ENCODE measurements around the gene HSPA1A. TPM values are rescaled to one million over a fixed set of nuclear protein-coding genes. Genes with fewer than 3 reads are reported as not detected.
"Not testable (repeated sequence)": the region's sequence is repeated elsewhere in the genome, so short reads cannot be mapped to it uniquely, and the experiment has no call there.

The HSPA1A gene
- total and polyA plus RNA-seq, 12 donors: 48.5 to 261 (median 183) TPM

- DNase-seq: no peak
- peak overlapping the region; percentile 18 to 100 (median 77) for H3K27ac ChIP-seq
- no peak overlapping the region for H3K4me3 ChIP-seq
- H3K4me1 ChIP-seq (replicated peaks in 1 of 2): peaks cover 24 to 54% of the 10 kb centered on the region in 2 donors
- TF ChIP-seq, protein P1, sequence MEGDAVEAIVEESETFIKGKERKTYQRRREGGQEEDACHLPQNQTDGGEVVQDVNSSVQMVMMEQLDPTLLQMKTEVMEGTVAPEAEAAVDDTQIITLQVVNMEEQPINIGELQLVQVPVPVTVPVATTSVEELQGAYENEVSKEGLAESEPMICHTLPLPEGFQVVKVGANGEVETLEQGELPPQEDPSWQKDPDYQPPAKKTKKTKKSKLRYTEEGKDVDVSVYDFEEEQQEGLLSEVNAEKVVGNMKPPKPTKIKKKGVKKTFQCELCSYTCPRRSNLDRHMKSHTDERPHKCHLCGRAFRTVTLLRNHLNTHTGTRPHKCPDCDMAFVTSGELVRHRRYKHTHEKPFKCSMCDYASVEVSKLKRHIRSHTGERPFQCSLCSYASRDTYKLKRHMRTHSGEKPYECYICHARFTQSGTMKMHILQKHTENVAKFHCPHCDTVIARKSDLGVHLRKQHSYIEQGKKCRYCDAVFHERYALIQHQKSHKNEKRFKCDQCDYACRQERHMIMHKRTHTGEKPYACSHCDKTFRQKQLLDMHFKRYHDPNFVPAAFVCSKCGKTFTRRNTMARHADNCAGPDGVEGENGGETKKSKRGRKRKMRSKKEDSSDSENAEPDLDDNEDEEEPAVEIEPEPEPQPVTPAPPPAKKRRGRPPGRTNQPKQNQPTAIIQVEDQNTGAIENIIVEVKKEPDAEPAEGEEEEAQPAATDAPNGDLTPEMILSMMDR (IDR thresholded peaks at IDR 0.05): no peak
- no peak for TF ChIP-seq POLR2A (IDR thresholded peaks at IDR 0.05)
- H3K9me3 ChIP-seq (replicated peaks in 1 of 3): no peaks in the 10 kb centered on the region
- H3K27me3 ChIP-seq: no peaks in the 10 kb centered on the region
- H3K36me3 ChIP-seq (replicated peaks in 1 of 2): no peaks in the 10 kb centered on the region
- intact Hi-C loops (cut with DNase I): no loop called here
Observed at GRCh38 chr6:31819871-31820299, 4.5 kb downstream of the HSPA1A start.

- WGBS, 4 donors: 89 to 95% (median 92%) methylated on average over 9 to 10 of the region's 10 CpGs
- Histone ChIP-seq H3K4me1 (replicated peaks in 1 of 2) (peaks cover 24 to 54% of the 10 kb centered on the region in 2 donors), H3K27ac (peak overlapping the region in 3 of 5 donors; percentile 77 to 100 (median 82))
- H3K4me3 ChIP-seq; H3K9me3 ChIP-seq (replicated peaks in 1 of 3); DNase-seq; intact Hi-C loops (cut with DNase I); H3K36me3 ChIP-seq (replicated peaks in 1 of 2); H3K27me3 ChIP-seq: not testable (repeated sequence)
Observed at GRCh38 chr6:31820399-31820798, 5.1 kb downstream of the HSPA1A start.

DNA sequence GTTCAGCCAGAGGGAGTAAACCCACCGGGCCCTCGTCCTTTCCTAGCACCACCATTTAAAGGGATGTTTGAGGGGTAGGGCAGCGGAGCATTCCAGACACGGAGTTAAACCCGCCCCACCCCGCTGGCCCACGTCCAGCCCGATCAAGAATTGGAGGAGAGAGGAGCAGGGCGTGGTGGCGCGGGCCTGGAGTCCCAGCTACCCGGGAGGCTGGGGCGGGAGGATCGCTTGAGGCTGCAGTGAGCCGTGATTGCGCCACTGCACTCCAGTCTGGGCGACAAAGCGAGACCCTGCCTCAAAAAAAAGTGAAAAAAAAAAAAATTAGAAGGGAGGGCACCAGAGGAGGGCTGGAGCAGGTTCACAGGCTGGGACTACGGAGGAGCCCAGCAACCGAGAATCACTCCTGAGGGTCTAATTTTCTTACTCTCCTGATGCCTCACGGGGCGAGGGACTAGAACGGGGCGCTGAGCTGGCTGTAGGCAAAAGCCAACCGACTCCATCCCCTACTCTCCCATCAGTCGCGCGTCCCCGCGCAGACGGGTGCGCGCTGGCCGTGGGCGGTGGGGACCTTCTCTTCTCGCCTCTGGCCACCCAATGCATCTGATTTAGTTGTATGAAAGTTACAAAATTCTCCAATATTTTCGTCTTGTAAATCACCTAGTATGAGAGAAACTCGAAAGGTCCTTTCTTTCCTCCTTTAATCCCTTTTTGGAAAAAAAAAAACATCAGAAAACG is 6.1 kb downstream of the HSPA1A start:
- Histone ChIP-seq H3K27me3 (no peaks in the 10 kb centered on the region), H3K27ac (peak overlapping the region; percentile 89 to 100 (median 97)), H3K4me1 (replicated peaks in 1 of 2) (peaks cover 27 to 61% of the 10 kb centered on the region in 2 donors), H3K9me3 (replicated peaks in 1 of 3) (no peaks in the 10 kb centered on the region), H3K36me3 (replicated peaks in 1 of 2) (no peaks in the 10 kb centered on the region), H3K4me3 (peak overlapping the region in 3 of 4 donors; percentile 22 to 55 (median 50))
- 1 to 4% (median 3%) methylated on average over 33 to 39 of the region's 39 CpGs for WGBS, 4 donors
- intact Hi-C loops (cut with DNase I): no loop called here
- DNase-seq: peak; percentile 64 to 88 (median 78)
- no peak for TF ChIP-seq POLR2A (IDR thresholded peaks at IDR 0.05)
- TF ChIP-seq, protein P1 (IDR thresholded peaks at IDR 0.05): no peak

- intact Hi-C loops (cut with DNase I): no loop called here
- Histone ChIP-seq H3K36me3 (replicated peaks in 1 of 2) (no peaks in the 10 kb centered on the region), H3K27ac (peak overlapping the region; percentile 89 to 100 (median 97)), H3K4me1 (replicated peaks in 1 of 2) (peaks cover 29 to 66% of the 10 kb centered on the region in 2 donors), H3K4me3 (peak overlapping the region in 2 of 4 donors; percentile 50 to 55), H3K27me3 (no peaks in the 10 kb centered on the region), H3K9me3 (replicated peaks in 1 of 3) (no peaks in the 10 kb centered on the region)
- peak; percentile 30 to 82 for TF ChIP-seq POLR2A (IDR thresholded peaks at IDR 0.05)
- TF ChIP-seq, protein P1 (IDR thresholded peaks at IDR 0.05): no peak
- WGBS, 4 donors: 1 to 3% (median 2%) methylated on average over 19 to 24 of the region's 25 CpGs
- DNase-seq: peak; percentile 91 to 97 (median 94)
Observed at GRCh38 chr6:31822036-31822821, 6.9 kb downstream of the HSPA1A start.

- H3K36me3 ChIP-seq (replicated peaks in 1 of 2); H3K27me3 ChIP-seq; H3K9me3 ChIP-seq (replicated peaks in 1 of 3); intact Hi-C loops (cut with DNase I); DNase-seq; H3K4me3 ChIP-seq: not testable (repeated sequence)
- H3K4me1 ChIP-seq (replicated peaks in 1 of 2): peaks cover 25 to 53% of the 10 kb centered on the region in 2 donors
- 82 to 89% (median 88%) methylated on average over 9 of the region's 9 CpGs for WGBS, 4 donors
- peak overlapping the region; percentile 58 to 100 (median 97) for H3K27ac ChIP-seq
Observed at GRCh38 chr6:31823592-31824196, 8.4 kb downstream of the HSPA1A start.

All from adrenal gland (tissue), 12 donors.